IMR-90 (cell line): ENCODE results near the gene KCNE4. TPM values are rescaled to one million over a fixed set of nuclear protein-coding genes. Genes with fewer than 3 reads are reported as not detected.

Experiments
- ATAC-seq: fragments of 200-7000 bp; cut with Tn5 transposase; 2 replicates; pipeline ENCODE4 v1.9.1; 2020; ENCODE audit warnings: low read depth, mild to moderate bottlenecking, moderate library complexity
- BruUV-seq: library from RNA; stranded (reverse); fragments of 400-500 nt; replicated peaks from 2 replicates; lab custom pipeline; 2021; lab: Mats Ljungman, UMichigan
- CTCF ChIA-PET: fragments of 300-600 bp; formaldehyde crosslinking; extraction: SDS; loops from one replicate; lab custom pipeline; 2021; ENCODE audit warnings: antibody characterized with exemption; lab: Yijun Ruan, JAX
- POLR2A ChIA-PET: fragments of 300-600 bp; sonication (Branson Sonifier 250); formaldehyde crosslinking; loops from one replicate; lab custom pipeline; 2022; ENCODE audit warnings: antibody characterized with exemption; ENCODE audit not compliant: unreplicated experiment; lab: Charles Lee
- DNase-seq: peaks from one replicate; pipeline ENCODE4 v3.0.0; 2013
- H2AFZ ChIP-seq: replicated peaks from 2 replicates; pipeline ENCODE3; 2013; ENCODE audit warnings: low read length, mild to moderate bottlenecking; ENCODE audit not compliant: poor library complexity
- H2AK5ac ChIP-seq: 2 replicates; pipeline ENCODE4 v1.6.1; 2013; ENCODE audit warnings: low read depth, low read length, inconsistent platforms
- H2AK9ac ChIP-seq: replicated peaks from 2 replicates; pipeline ENCODE3; 2013; ENCODE audit warnings: mild to moderate bottlenecking, low read depth, low read length, moderate library complexity; ENCODE audit not compliant: poor library complexity
- H2BK120ac ChIP-seq: 2 replicates; pipeline ENCODE4 v1.6.1; 2013; ENCODE audit warnings: low read depth, low read length, inconsistent platforms
- H2BK15ac ChIP-seq: 3 replicates; pipeline ENCODE4 v1.6.1; 2013; ENCODE audit warnings: low read depth, low read length, inconsistent platforms
- H2BK20ac ChIP-seq: 2 replicates; pipeline ENCODE4 v1.6.1; 2013; ENCODE audit warnings: low read depth, mild to moderate bottlenecking, inconsistent platforms, low read length, moderate library complexity
- H2BK5ac ChIP-seq: 2 replicates; pipeline ENCODE4 v1.6.1; 2013; ENCODE audit warnings: mild to moderate bottlenecking, low read depth, low read length, inconsistent platforms; ENCODE audit not compliant: poor library complexity, severe bottlenecking
- H3K14ac ChIP-seq: replicated peaks from 2 replicates; pipeline ENCODE4 v1.6.1; 2013; ENCODE audit warnings: low read depth, low read length, inconsistent platforms
- H3K18ac ChIP-seq: 2 replicates; pipeline ENCODE4 v1.6.1; 2013; ENCODE audit warnings: low read depth, low read length, control low read depth
- H3K23ac ChIP-seq: 2 replicates; pipeline ENCODE4 v1.6.1; 2013; ENCODE audit warnings: low read depth, low read length, inconsistent platforms
- H3K27ac ChIP-seq: 2 replicates; pipeline ENCODE4 v1.5.1; 2013; ENCODE audit warnings: mild to moderate bottlenecking, control low read depth, low read length; ENCODE audit not compliant: insufficient read depth
- H3K27me3 ChIP-seq: 2 replicates; pipeline ENCODE4 v1.6.1; 2013; ENCODE audit warnings: low read length; ENCODE audit not compliant: control insufficient read depth, insufficient read depth
- H3K36me3 ChIP-seq: 2 replicates; pipeline ENCODE4 v1.6.1; 2013; ENCODE audit warnings: low read length, mixed read lengths; ENCODE audit not compliant: control insufficient read depth, insufficient read depth
- H3K4ac ChIP-seq: 2 replicates; pipeline ENCODE4 v1.6.1; 2013; ENCODE audit warnings: low read depth, low read length, inconsistent platforms
- H3K4me1 ChIP-seq: 2 replicates; pipeline ENCODE4 v1.6.1; 2013; ENCODE audit warnings: low read length, mixed read lengths; ENCODE audit not compliant: control insufficient read depth, insufficient read depth
- H3K4me2 ChIP-seq: 2 replicates; pipeline ENCODE4 v1.6.1; 2013; ENCODE audit warnings: low read depth, mild to moderate bottlenecking, control low read depth, low read length, moderate library complexity
- H3K4me3 ChIP-seq: 2 replicates; pipeline ENCODE4 v1.5.1; 2013; ENCODE audit warnings: low read depth, mild to moderate bottlenecking, control low read depth, low read length, moderate library complexity; ENCODE audit not compliant: insufficient read depth
- H3K56ac ChIP-seq: 2 replicates; pipeline ENCODE4 v1.6.1; 2013; ENCODE audit warnings: low read length, inconsistent platforms; ENCODE audit not compliant: insufficient read depth; ENCODE audit errors: extremely low read depth
- H3K79me1 ChIP-seq, 2 experiments: 2 replicates each; pipeline ENCODE4 v1.6.1; 2013; ENCODE audit warnings: low read length in 2 of 2, inconsistent platforms in 1 of 2, low read depth in 1 of 2
- H3K9ac ChIP-seq: 2 replicates; pipeline ENCODE4 v1.6.1; 2013; ENCODE audit warnings: low read depth, low read length, control low read depth
- H3K9me1 ChIP-seq: 2 replicates; pipeline ENCODE4 v1.6.1; 2013; ENCODE audit warnings: low read length, inconsistent platforms; ENCODE audit not compliant: insufficient read depth
- H3K9me3 ChIP-seq: 2 replicates; pipeline ENCODE4 v1.6.1; 2013; ENCODE audit warnings: low read length; ENCODE audit not compliant: control insufficient read depth, insufficient read depth
- H4K20me1 ChIP-seq: 2 replicates; pipeline ENCODE4 v1.6.1; 2013; ENCODE audit warnings: low read length, inconsistent platforms; ENCODE audit not compliant: insufficient read depth
- H4K5ac ChIP-seq: 2 replicates; pipeline ENCODE4 v1.6.1; 2013; ENCODE audit warnings: mild to moderate bottlenecking, low read depth, low read length, control low read depth
- H4K8ac ChIP-seq, 2 experiments: 2 replicates each; pipeline ENCODE4 v1.6.1; 2013; ENCODE audit warnings: low read depth in 2 of 2, low read length in 2 of 2, control low read depth in 1 of 2, inconsistent platforms in 1 of 2
- H4K91ac ChIP-seq: 2 replicates; pipeline ENCODE4 v1.6.1; 2013; ENCODE audit warnings: low read depth, low read length, inconsistent platforms; ENCODE audit not compliant: insufficient read depth
- CEBPB ChIP-seq: IDR thresholded peaks from 2 replicates; pipeline ENCODE4 v1.6.1; 2012; ENCODE audit warnings: low read depth, low read length, improper control_type of control experiment
- CTCF ChIP-seq: conservative IDR thresholded peaks from 2 replicates; pipeline ENCODE4 v1.5.1; 2012; ENCODE audit warnings: mild to moderate bottlenecking, low read depth, low read length, improper control_type of control experiment
- WGBS, 2 experiments: methylation state at CpG; one replicate each; pipeline versions ENCODE4 v1.1.5 to v1.1.7; 2013; ENCODE audit warnings: missing lambda C conversion rate in 2 of 2; ENCODE audit not compliant: insufficient read length in 1 of 2; ENCODE audit errors: extremely low coverage in 2 of 2; 5-methylcytosine and 5-hydroxymethylcytosine counted together
- dilution Hi-C: fragments of 300-500 bp; cut with HindIII; formaldehyde crosslinking; loops from one replicate; pipeline ENCODE4 v1.14.3; 2018; ENCODE audit warnings: low sequenced_read_pairs; ENCODE audit not compliant: unreplicated experiment
- in situ Hi-C: fragments of 300-500 bp; cut with MboI; formaldehyde crosslinking; loops from 3 replicates; pipeline ENCODE4 v1.14.3; 2019; ENCODE audit warnings: low sequenced_read_pairs, inconsistent platforms, mixed read lengths
- intact Hi-C: fragments of 100-400 bp; cut with micrococcal nuclease; formaldehyde crosslinking; loops from 2 replicates; pipeline ENCODE4 v1.10.0; 2022
- polyA plus RNA-seq, 3 experiments: library from polyadenylated mRNA; depleted of rRNA; stranded (reverse); fragments of >200 nt; gene quantifications; 2 replicates each; pipeline ENCODE4 v1.2.3, GENCODE V29; 2012; ENCODE audit warnings: low replicate concordance in 1 of 3
- total RNA-seq: library from RNA; depleted of rRNA; stranded (reverse); fragments of >200 nt; gene quantifications from 2 replicates; pipeline ENCODE4 v1.2.3, GENCODE V29; 2012

Gene KCNE4
- total and polyA plus RNA-seq, 2 of the 4 experiments (the other 2 are of a cell fraction) = 6.6 to 6.8 TPM

- dilution Hi-C loops (no loop called here), in situ Hi-C loops (no loop called here), intact Hi-C loops (loop anchor here (2.0 to 10.0 kb wide), 4 partner anchors 59 to 743 kb away; no protein-coding TSS in a partner anchor)
- Histone ChIP-seq H3K4me2 (peak overlapping the region; percentile 66), H3K18ac (peak overlapping the region; percentile 82), H3K27ac (peak overlapping the region; percentile 89), H4K5ac (peak overlapping the region; percentile 84), H2BK15ac (peak overlapping the region; percentile 77; the same call in 2 of the 3 replicates), H2BK120ac (peak overlapping the region; percentile 80), H3K56ac (peak overlapping the region; percentile 33), H3K23ac (peak overlapping the region; percentile 86), H2BK20ac (peak overlapping the region; percentile 70), H3K79me1 (peaks cover 6 to 21% of the 10 kb centered on the region in 2 experiments; a peak in 3 of 4 replicates), H3K4ac (peak overlapping the region; percentile 89), H3K4me3 (peak overlapping the region; percentile 14), H3K36me3 (no peaks in the 10 kb centered on the region), H4K20me1 (no peaks in the 10 kb centered on the region), H2AK5ac (peak overlapping the region; percentile 37; the same call in 1 of the 2 replicates), H3K9ac (peak overlapping the region; percentile 67), H2AK9ac (peak overlapping the region; percentile 50), H2AFZ (peak overlapping the region; percentile 84), H2BK5ac (peak overlapping the region; percentile 89), H3K4me1 (peaks cover 27% of the 10 kb centered on the region), H4K91ac (peak overlapping the region; percentile 90), H3K27me3 (no peaks in the 10 kb centered on the region), H3K9me3 (no peaks in the 10 kb centered on the region), H3K14ac (peak overlapping the region; percentile 89), H4K8ac (peak overlapping the region; percentile 85 to 86), H3K9me1 (peaks cover 12% of the 10 kb centered on the region)
- 0% methylated on average over 2 of the region's 11 CpGs; no CpG with 5 or more reads in 1 of the 2 experiments for WGBS, 2 experiments
- TF ChIP-seq CTCF = no peak
- peak; percentile 88 for TF ChIP-seq CEBPB
- ChIA-PET POLR2A (interaction anchor here (0.6 kb wide), 1 partner anchor 22 kb away, joined by 6 read pairs; no protein-coding TSS in a partner anchor), CTCF (interaction anchor here (0.9 to 1.2 kb wide), 3 partner anchors 48 to 83 kb away, joined by 3 to 5 read pairs (median 3); no protein-coding TSS in a partner anchor)
- no TSS peak for BruUV-seq
- ATAC-seq (peak; percentile 37), DNase-seq (peak; percentile 76)
Observed at GRCh38 chr2:223054193-223054781, 2.3 kb downstream of the KCNE4 start.
